Measurements from ENCODE around the gene HBS1L.

The HBS1L gene

DNA sequence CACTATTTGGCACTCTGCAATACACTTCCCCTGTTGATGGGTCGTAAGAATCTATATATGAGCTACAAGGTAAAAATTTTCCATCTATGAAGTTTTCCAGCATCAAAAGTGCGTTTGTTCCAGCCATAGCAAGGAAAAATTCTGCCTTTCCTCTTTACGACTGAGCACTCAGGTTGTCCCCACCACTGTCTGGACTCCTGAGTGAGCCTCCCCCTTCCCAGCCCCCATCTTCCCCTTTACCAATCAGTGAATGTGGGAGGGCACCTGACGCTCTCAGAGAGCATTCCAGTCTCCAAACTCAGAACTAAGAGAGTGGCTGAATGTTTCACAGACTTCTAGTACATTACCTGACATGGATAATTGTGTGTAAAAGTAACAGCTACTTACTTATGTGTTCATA is 104.7 kb downstream of the HBS1L start, which contains the start of gene ALDH8A1:
Gene ALDH8A1 (minus strand): TSS at position 175 of the 400 bp plus-strand sequence. CDS start 48 bp downstream, at position 127.
- TF ChIP-seq EZH2 (IDR thresholded peaks at IDR 0.05; ENCODE audit: borderline replicate concordance, low read depth, low read length, severe bottlenecking) = no peak
- TF ChIP-seq CTCF (IDR thresholded peaks at IDR 0.05; ENCODE audit: borderline replicate concordance, extremely low read depth, low read length, poor library complexity, severe bottlenecking) = no peak
- DNase-seq (no peak), ATAC-seq (ENCODE audit: insufficient read depth, low read depth) (no peak)
- Histone ChIP-seq H3K9ac (ENCODE audit: low read depth, low read length) (no peak within 1 kb of the TSS), H3K27ac (ENCODE audit: low read length) (no peak within 1 kb of the TSS), H3K9me3 (ENCODE audit: insufficient read depth, low read length, severe bottlenecking) (no peaks in the 10 kb centered on the region), H3K79me2 (ENCODE audit: insufficient read depth, low read length) (no peaks in the 10 kb centered on the region), H3K4me3 (ENCODE audit: low read depth in 1 of 2, low read length in 2 of 2) (no peak within 1 kb of the TSS), H2AFZ (ENCODE audit: low read depth, low read length) (no peak within 1 kb of the TSS), H4K20me1 (ENCODE audit: insufficient read depth, low read length) (no peaks in the 10 kb centered on the region), H3K27me3 (ENCODE audit: insufficient read depth, low read length, poor library complexity) (no peaks in the 10 kb centered on the region), H3K36me3 (ENCODE audit: insufficient read depth, low read length) (no peaks in the 10 kb centered on the region), H3K4me1 (ENCODE audit: insufficient read depth, low read length) (no peaks in the 10 kb centered on the region), H3K4me2 (ENCODE audit: insufficient read depth, low read length) (no peak within 1 kb of the TSS)

DNA sequence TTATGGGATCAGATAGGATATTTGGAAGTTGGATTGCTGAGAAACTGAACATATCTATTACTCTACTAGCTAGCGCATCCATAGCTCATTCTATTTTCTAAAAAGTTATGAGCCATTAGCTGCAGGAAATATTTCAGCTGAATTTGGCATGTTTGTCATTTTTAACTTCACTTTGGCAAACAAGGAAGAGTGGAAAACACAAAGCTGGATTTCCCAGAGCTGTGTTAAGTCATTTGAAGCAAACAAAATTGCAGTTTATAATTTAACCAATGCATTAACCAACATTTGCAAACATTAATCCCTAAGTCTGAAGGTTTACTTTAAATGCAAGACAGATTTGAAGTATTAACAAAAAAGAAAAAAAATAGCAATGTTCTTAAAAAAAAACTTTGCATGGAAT is 105.9 kb downstream of the HBS1L start:
- Histone ChIP-seq H3K27me3 (ENCODE audit: insufficient read depth, low read length, poor library complexity) (no peaks in the 10 kb centered on the region), H3K27ac (ENCODE audit: low read length) (no peak overlapping the region), H3K9ac (ENCODE audit: low read depth, low read length) (no peak overlapping the region), H2AFZ (ENCODE audit: low read depth, low read length) (no peak overlapping the region), H3K36me3 (ENCODE audit: insufficient read depth, low read length) (no peaks in the 10 kb centered on the region), H3K79me2 (ENCODE audit: insufficient read depth, low read length) (no peaks in the 10 kb centered on the region), H4K20me1 (ENCODE audit: insufficient read depth, low read length) (no peaks in the 10 kb centered on the region), H3K4me2 (ENCODE audit: insufficient read depth, low read length) (no peak overlapping the region), H3K4me1 (ENCODE audit: insufficient read depth, low read length) (no peaks in the 10 kb centered on the region), H3K9me3 (ENCODE audit: insufficient read depth, low read length, severe bottlenecking) (no peaks in the 10 kb centered on the region), H3K4me3 (ENCODE audit: low read depth in 1 of 2, low read length in 2 of 2) (no peak overlapping the region)
- TF ChIP-seq CTCF (IDR thresholded peaks at IDR 0.05; ENCODE audit: borderline replicate concordance, extremely low read depth, low read length, poor library complexity, severe bottlenecking) (no peak), EZH2 (IDR thresholded peaks at IDR 0.05; ENCODE audit: borderline replicate concordance, low read depth, low read length, severe bottlenecking) (no peak)
- ATAC-seq (ENCODE audit: insufficient read depth, low read depth) (no peak), DNase-seq (no peak)

- Histone ChIP-seq H3K79me2 (ENCODE audit: insufficient read depth, low read length) (no peaks in the 10 kb centered on the region), H3K4me2 (ENCODE audit: insufficient read depth, low read length) (no peak overlapping the region), H3K9ac (ENCODE audit: low read depth, low read length) (no peak overlapping the region), H3K9me3 (ENCODE audit: insufficient read depth, low read length, severe bottlenecking) (no peaks in the 10 kb centered on the region), H2AFZ (ENCODE audit: low read depth, low read length) (no peak overlapping the region), H3K4me1 (ENCODE audit: insufficient read depth, low read length) (no peaks in the 10 kb centered on the region), H3K27me3 (ENCODE audit: insufficient read depth, low read length, poor library complexity) (no peaks in the 10 kb centered on the region), H4K20me1 (ENCODE audit: insufficient read depth, low read length) (no peaks in the 10 kb centered on the region), H3K27ac (ENCODE audit: low read length) (no peak overlapping the region), H3K4me3 (ENCODE audit: low read depth in 1 of 2, low read length in 2 of 2) (no peak overlapping the region), H3K36me3 (ENCODE audit: insufficient read depth, low read length) (no peaks in the 10 kb centered on the region)
- ATAC-seq (ENCODE audit: insufficient read depth, low read depth) = no peak
- DNase-seq = no peak
- TF ChIP-seq CTCF (IDR thresholded peaks at IDR 0.05; ENCODE audit: borderline replicate concordance, extremely low read depth, low read length, poor library complexity, severe bottlenecking) = no peak
- no peak for TF ChIP-seq EZH2 (IDR thresholded peaks at IDR 0.05; ENCODE audit: borderline replicate concordance, low read depth, low read length, severe bottlenecking)
These were observed 106.5 kb downstream of the HBS1L start for GRCh38 chr6:134948142-134948541.

- Histone ChIP-seq H3K27ac (ENCODE audit: low read length) (no peak overlapping the region), H3K4me3 (ENCODE audit: low read depth in 1 of 2, low read length in 2 of 2) (no peak overlapping the region), H3K9ac (ENCODE audit: low read depth, low read length) (no peak overlapping the region), H4K20me1 (ENCODE audit: insufficient read depth, low read length) (no peaks in the 10 kb centered on the region), H3K27me3 (ENCODE audit: insufficient read depth, low read length, poor library complexity) (no peaks in the 10 kb centered on the region), H2AFZ (ENCODE audit: low read depth, low read length) (no peak overlapping the region), H3K4me1 (ENCODE audit: insufficient read depth, low read length) (no peaks in the 10 kb centered on the region), H3K79me2 (ENCODE audit: insufficient read depth, low read length) (no peaks in the 10 kb centered on the region), H3K36me3 (ENCODE audit: insufficient read depth, low read length) (no peaks in the 10 kb centered on the region), H3K9me3 (ENCODE audit: insufficient read depth, low read length, severe bottlenecking) (no peaks in the 10 kb centered on the region), H3K4me2 (ENCODE audit: insufficient read depth, low read length) (no peak overlapping the region)
- no peak for TF ChIP-seq CTCF (IDR thresholded peaks at IDR 0.05; ENCODE audit: borderline replicate concordance, extremely low read depth, low read length, poor library complexity, severe bottlenecking)
- no peak for TF ChIP-seq EZH2 (IDR thresholded peaks at IDR 0.05; ENCODE audit: borderline replicate concordance, low read depth, low read length, severe bottlenecking)
- DNase-seq (no peak), ATAC-seq (ENCODE audit: insufficient read depth, low read depth) (no peak)
These were observed 109.6 kb downstream of the HBS1L start for GRCh38 chr6:134945045-134945444.

Data from DND-41 (cell line).